Fibroblast of skin of right quadriceps (primary cell): ENCODE measurements around the gene SH3BP5L.
"Not testable (repeated sequence)": the region's sequence is repeated elsewhere in the genome, so short reads cannot be mapped to it uniquely, and the experiment has no call there.

ENCODE experiments used
- DNase-seq: peaks from one replicate; pipeline ENCODE4 v3.0.0-alpha.2; 2013

The SH3BP5L gene

GRCh38 chr1:248850536-248851251 is 25.0 kb upstream of the SH3BP5L start:
- no peak for DNase-seq

GRCh38 chr1:248850124-248850523 is 24.4 kb upstream of the SH3BP5L start:
- DNase-seq: no peak

- no peak for DNase-seq
Measured at GRCh38 chr1:248849637-248850036, 23.9 kb upstream of the SH3BP5L start.

GRCh38 chr1:248849152-248849551 is 23.4 kb upstream of the SH3BP5L start:
- DNase-seq: no peak

- DNase-seq: no peak
Measured at GRCh38 chr1:248848602-248849001, 22.9 kb upstream of the SH3BP5L start.

GRCh38 chr1:248847956-248848561 is 22.3 kb upstream of the SH3BP5L start:
- DNase-seq: no peak

GRCh38 chr1:248847181-248847955 is 21.7 kb upstream of the SH3BP5L start:
- DNase-seq: no peak

- no peak for DNase-seq
Measured at GRCh38 chr1:248844526-248844925, 18.8 kb upstream of the SH3BP5L start.

GRCh38 chr1:248843687-248844086 is 18.0 kb upstream of the SH3BP5L start:
- DNase-seq: no peak

- DNase-seq: no peak
Measured at GRCh38 chr1:248842781-248843331, 17.1 kb upstream of the SH3BP5L start.

GRCh38 chr1:248841702-248842395 is 16.1 kb upstream of the SH3BP5L start:
- peak; percentile 65 for DNase-seq

GRCh38 chr1:248840946-248841345 is 15.2 kb upstream of the SH3BP5L start:
- peak; percentile 34 for DNase-seq

- no peak for DNase-seq
Measured at GRCh38 chr1:248839168-248839555, 13.4 kb upstream of the SH3BP5L start.

- peak; percentile 71 for DNase-seq
Measured at GRCh38 chr1:248838357-248839167, 12.8 kb upstream of the SH3BP5L start.

GRCh38 chr1:248837781-248838356 is 12.2 kb upstream of the SH3BP5L start, which contains the start of gene ZNF672:
Gene ZNF672, plus strand, starts transcription at chr1:248838224. Its CDS starts 9,051 bp downstream, at chr1:248847275.
- peak; percentile 96 for DNase-seq

GRCh38 chr1:248837045-248837780 is 11.5 kb upstream of the SH3BP5L start:
- DNase-seq: no peak

GRCh38 chr1:248834343-248834940 is 8.7 kb upstream of the SH3BP5L start:
- no peak for DNase-seq

GRCh38 chr1:248831842-248832241 is 6.1 kb upstream of the SH3BP5L start:
- DNase-seq: no peak

- not testable (repeated sequence) for DNase-seq
Measured at GRCh38 chr1:248830718-248831017, 5.0 kb upstream of the SH3BP5L start.

GRCh38 chr1:248828845-248829244 is 3.1 kb upstream of the SH3BP5L start:
- DNase-seq: peak; percentile 38

- no peak for DNase-seq
Measured at GRCh38 chr1:248825573-248825908, 174 bp downstream of the SH3BP5L start.
